Right lobe of liver (tissue), 4 donors: ENCODE results near the gene GAD1.

Source experiments
- POLR2A ChIP-seq: fragments of 450-650 bp; IDR thresholded peaks from one replicate; pipeline ENCODE4 v1.6.1; 2017; ENCODE audit warnings: antibody characterized with exemption, mild to moderate bottlenecking
- TF ChIP-seq, protein P1 (sequence below), 4 donors: fragments of 200-600 bp in 3 of 4; fragments of 450-650 bp in 1 of 4; IDR thresholded peaks; one replicate each; pipeline versions ENCODE4 v1.5.1 to v1.8.0; 2016 to 2022; ENCODE audit warnings: antibody characterized with exemption in 4 of 4, mild to moderate bottlenecking in 2 of 4
- donor health status: DM: no; HTN: no; CAD: no.
- donor health status: DM: no; HTN: no; CAD: no.
- donor health status: DM: no; HTN: yes; CAD: no.

DNA sequence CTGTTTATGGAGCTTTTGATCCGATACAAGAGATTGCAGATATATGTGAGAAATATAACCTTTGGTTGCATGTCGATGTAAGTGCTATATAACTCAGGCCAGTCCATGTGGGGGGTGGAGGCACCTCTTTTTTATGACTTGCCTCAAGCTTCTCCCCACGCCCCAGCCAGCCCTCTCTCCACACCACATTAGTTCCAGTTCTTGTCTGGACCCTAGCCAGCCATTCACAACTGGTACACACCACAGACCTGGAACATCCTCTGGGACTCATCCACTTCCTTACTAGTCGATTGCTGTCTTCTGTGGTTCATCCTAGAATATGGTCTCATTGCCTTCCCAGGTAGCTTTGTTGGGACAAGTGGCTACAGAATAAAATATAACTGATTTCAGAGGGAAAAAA, 31.0 kb downstream of the GAD1 start:
- TF ChIP-seq POLR2A: no peak
- TF ChIP-seq, protein P1, sequence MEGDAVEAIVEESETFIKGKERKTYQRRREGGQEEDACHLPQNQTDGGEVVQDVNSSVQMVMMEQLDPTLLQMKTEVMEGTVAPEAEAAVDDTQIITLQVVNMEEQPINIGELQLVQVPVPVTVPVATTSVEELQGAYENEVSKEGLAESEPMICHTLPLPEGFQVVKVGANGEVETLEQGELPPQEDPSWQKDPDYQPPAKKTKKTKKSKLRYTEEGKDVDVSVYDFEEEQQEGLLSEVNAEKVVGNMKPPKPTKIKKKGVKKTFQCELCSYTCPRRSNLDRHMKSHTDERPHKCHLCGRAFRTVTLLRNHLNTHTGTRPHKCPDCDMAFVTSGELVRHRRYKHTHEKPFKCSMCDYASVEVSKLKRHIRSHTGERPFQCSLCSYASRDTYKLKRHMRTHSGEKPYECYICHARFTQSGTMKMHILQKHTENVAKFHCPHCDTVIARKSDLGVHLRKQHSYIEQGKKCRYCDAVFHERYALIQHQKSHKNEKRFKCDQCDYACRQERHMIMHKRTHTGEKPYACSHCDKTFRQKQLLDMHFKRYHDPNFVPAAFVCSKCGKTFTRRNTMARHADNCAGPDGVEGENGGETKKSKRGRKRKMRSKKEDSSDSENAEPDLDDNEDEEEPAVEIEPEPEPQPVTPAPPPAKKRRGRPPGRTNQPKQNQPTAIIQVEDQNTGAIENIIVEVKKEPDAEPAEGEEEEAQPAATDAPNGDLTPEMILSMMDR (IDR thresholded peaks at IDR 0.05): no peak
